GM23338 (cell line): Measurements from ENCODE around the gene BRD7.

Experiments used
- REST ChIP-seq: IDR thresholded peaks from one replicate; pipeline ENCODE4 v1.6.1; 2018; ENCODE audit warnings: antibody characterized with exemption; ENCODE audit not compliant: unreplicated experiment
- TF ChIP-seq, protein P1 (sequence below), 2 experiments: fragments of 200-600 bp in 1 of 2; sonication (generic) in 1 of 2; conservative IDR thresholded peaks; 2 replicates each; pipeline versions ENCODE4 v1.5.1 to v1.6.1; 2016 to 2017; ENCODE audit warnings: antibody characterized with exemption in 2 of 2, low read depth in 2 of 2, mild to moderate bottlenecking in 2 of 2, moderate library complexity in 1 of 2

DNA sequence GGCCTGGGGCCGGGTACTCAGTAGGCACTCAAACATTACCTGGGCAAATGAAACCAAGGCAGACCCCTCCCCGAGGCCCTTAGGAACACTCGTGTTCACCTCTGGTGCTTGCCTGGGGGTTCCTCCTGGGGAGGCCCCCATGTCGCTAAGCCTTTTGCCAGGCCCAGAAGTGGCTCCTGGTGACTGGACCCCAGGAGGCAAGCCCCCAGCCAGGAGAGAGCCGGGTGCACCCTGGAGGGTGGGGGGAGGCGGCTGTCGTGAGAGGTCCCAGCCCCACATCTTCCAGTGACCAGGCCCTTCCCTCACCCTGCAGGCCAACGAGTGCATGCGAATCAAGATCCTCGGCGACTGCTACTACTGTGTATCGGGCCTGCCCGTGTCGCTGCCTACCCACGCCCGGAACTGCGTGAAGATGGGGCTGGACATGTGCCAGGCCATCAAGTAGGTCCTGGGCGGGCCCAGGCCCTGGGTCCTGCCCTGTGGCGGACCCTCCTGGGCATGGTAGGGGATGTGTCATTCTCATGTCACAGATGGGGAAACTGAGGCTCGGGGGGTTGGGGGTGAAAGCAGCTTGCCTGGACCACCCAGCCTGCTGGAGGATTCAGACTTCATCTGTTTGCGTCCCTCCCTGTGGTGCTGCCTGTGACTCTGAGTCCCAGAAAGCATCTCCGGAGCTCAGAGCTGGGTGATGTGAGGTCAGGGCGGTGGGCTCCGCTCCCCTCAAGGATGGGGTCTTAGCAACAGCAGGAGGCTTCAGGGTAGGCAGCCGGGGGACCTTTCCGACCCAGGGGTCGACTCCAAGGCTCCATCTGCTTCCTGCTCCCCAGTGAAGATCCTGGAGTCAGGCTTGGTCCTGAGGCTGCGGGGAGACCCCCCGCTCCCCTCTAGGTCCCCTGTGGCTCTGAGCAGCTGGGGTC, 69.9 kb downstream of the BRD7 start:
- TF ChIP-seq, protein P1, sequence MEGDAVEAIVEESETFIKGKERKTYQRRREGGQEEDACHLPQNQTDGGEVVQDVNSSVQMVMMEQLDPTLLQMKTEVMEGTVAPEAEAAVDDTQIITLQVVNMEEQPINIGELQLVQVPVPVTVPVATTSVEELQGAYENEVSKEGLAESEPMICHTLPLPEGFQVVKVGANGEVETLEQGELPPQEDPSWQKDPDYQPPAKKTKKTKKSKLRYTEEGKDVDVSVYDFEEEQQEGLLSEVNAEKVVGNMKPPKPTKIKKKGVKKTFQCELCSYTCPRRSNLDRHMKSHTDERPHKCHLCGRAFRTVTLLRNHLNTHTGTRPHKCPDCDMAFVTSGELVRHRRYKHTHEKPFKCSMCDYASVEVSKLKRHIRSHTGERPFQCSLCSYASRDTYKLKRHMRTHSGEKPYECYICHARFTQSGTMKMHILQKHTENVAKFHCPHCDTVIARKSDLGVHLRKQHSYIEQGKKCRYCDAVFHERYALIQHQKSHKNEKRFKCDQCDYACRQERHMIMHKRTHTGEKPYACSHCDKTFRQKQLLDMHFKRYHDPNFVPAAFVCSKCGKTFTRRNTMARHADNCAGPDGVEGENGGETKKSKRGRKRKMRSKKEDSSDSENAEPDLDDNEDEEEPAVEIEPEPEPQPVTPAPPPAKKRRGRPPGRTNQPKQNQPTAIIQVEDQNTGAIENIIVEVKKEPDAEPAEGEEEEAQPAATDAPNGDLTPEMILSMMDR (conservative IDR thresholded peaks at IDR 0.05; ENCODE audit: low read depth in 2 of 2): no peak
- TF ChIP-seq REST: no peak
